ENCODE data around the gene RNF125. TPM values are rescaled to one million over a fixed set of nuclear protein-coding genes. Genes with fewer than 3 reads are reported as not detected.
"Not testable (repeated sequence)": the region's sequence is repeated elsewhere in the genome, so short reads cannot be mapped to it uniquely, and the experiment has no call there.

The RNF125 gene
- total RNA-seq, 3 donors from 2014 or later: 16.0 to 29.3 (median 16.8) TPM

DNA sequence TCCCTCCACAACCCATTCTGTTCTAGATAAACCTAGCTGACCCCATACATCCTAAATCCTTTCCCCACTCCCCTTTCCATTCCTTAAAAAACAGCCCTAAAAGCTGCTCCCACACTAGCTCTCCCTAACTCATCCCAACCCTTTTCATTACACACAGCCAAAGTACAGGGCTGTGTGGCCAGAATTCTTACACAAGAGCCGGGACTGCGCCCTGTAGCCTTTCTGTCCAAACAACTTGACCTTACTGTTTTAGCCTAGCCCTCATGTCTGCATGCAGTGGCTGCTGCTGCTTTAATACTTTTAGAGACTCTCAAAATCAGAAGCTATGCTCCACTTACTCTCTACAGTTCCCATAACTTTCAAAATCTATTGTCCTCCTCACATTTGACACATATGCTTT lies 14.8 kb upstream of the RNF125 start:
- H3K9me3 Mint-ChIP-seq; H3K27me3 Mint-ChIP-seq (ENCODE audit: low read depth); DNase-seq; H3K4me1 Mint-ChIP-seq (ENCODE audit: low read depth); ATAC-seq; H3K36me3 Mint-ChIP-seq (ENCODE audit: insufficient read depth); H3K4me3 Mint-ChIP-seq: not testable (repeated sequence)

DNA sequence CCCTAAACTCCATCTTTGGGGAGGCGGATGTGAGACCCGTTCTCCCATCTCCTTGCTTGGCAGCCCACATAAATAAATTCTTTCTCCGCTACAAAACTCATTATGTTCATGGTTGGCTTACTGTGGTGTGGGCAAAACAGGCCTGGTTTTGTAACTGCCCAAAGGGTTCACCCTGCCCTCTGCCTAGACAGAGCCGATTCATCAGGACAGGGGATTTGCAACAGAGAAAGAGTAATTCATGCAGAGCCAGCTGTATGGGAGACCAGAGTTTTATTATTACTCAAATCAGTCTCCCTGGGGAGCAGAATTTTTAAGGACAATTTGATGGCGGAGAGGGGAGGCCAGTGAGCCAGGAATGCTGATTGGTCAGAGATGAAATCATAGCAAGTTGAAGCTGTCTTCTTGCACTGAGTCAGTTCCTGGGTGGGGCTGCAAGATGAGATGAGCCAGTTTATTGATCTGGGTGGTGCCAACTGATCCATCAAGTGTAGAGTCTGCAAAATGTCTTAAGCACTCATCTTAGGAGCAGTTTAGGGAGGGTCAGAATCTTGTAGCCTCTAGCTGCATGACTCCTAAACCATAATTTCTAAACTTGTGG lies 8.4 kb upstream of the RNF125 start:
- Mint-ChIP-seq H3K27me3 (ENCODE audit: low read depth) (no peaks in the 10 kb centered on the region), H3K4me3 (no peak overlapping the region), H3K4me1 (ENCODE audit: low read depth) (peaks cover 10% of the 10 kb centered on the region), H3K36me3 (ENCODE audit: insufficient read depth) (no peaks in the 10 kb centered on the region), H3K9me3 (no peaks in the 10 kb centered on the region)
- ATAC-seq: no peak
- no peak for DNase-seq

DNA sequence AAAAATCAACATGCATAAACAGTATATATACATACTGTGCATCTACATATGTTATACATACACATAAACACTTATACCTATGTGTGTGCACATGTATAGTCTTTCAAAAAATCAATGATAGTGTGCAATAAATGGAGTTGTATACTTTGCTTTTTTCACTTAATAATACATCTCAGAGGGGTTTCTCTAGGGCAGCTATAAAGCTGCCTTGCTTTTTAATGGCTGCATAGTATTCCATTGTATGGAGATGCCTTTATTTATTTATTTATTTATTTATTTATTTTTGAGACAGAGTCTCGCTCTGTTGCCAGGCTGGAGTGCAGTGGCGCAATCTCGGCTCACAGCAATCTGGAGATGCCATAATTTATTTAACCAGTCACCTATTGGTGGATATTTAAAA lies 7.4 kb upstream of the RNF125 start:
- ATAC-seq (no peak), DNase-seq (no peak)
- H3K4me1 Mint-ChIP-seq (ENCODE audit: low read depth): peaks cover 16% of the 10 kb centered on the region
- H3K4me3 Mint-ChIP-seq: no peak overlapping the region
- H3K36me3 Mint-ChIP-seq (ENCODE audit: insufficient read depth): no peaks in the 10 kb centered on the region
- H3K9me3 Mint-ChIP-seq: no peaks in the 10 kb centered on the region
- H3K27me3 Mint-ChIP-seq (ENCODE audit: low read depth): no peaks in the 10 kb centered on the region

- H3K27me3 Mint-ChIP-seq (ENCODE audit: low read depth): no peaks in the 10 kb centered on the region
- peak overlapping the region; percentile 90 for H3K4me3 Mint-ChIP-seq
- ATAC-seq (peak; percentile 13 to 19), DNase-seq (peak; percentile 45)
- no peaks in the 10 kb centered on the region for H3K9me3 Mint-ChIP-seq
- peaks cover 3% of the 10 kb centered on the region for H3K36me3 Mint-ChIP-seq (ENCODE audit: insufficient read depth)
- H3K4me1 Mint-ChIP-seq (ENCODE audit: low read depth): peaks cover 58% of the 10 kb centered on the region
Measured at GRCh38 chr18:32019251-32019948, 775 bp downstream of the RNF125 start.

GRCh38 chr18:32019949-32020625 lies 1.5 kb downstream of the RNF125 start:
- H3K36me3 Mint-ChIP-seq (ENCODE audit: insufficient read depth); H3K27me3 Mint-ChIP-seq (ENCODE audit: low read depth); H3K9me3 Mint-ChIP-seq: not testable (repeated sequence)
- DNase-seq (peak; percentile 30), ATAC-seq (peak; percentile 36 to 50)
- H3K4me3 Mint-ChIP-seq: peak overlapping the region; percentile 90
- peaks cover 62% of the 10 kb centered on the region for H3K4me1 Mint-ChIP-seq (ENCODE audit: low read depth)

GRCh38 chr18:32021756-32022564 lies 3.3 kb downstream of the RNF125 start:
- ATAC-seq (no peak), DNase-seq (no peak)
- peak overlapping the region; percentile 25 for H3K4me3 Mint-ChIP-seq
- no peaks in the 10 kb centered on the region for H3K9me3 Mint-ChIP-seq
- H3K27me3 Mint-ChIP-seq (ENCODE audit: low read depth): no peaks in the 10 kb centered on the region
- H3K36me3 Mint-ChIP-seq (ENCODE audit: insufficient read depth): peaks cover 6% of the 10 kb centered on the region
- H3K4me1 Mint-ChIP-seq (ENCODE audit: low read depth): peaks cover 68% of the 10 kb centered on the region

DNA sequence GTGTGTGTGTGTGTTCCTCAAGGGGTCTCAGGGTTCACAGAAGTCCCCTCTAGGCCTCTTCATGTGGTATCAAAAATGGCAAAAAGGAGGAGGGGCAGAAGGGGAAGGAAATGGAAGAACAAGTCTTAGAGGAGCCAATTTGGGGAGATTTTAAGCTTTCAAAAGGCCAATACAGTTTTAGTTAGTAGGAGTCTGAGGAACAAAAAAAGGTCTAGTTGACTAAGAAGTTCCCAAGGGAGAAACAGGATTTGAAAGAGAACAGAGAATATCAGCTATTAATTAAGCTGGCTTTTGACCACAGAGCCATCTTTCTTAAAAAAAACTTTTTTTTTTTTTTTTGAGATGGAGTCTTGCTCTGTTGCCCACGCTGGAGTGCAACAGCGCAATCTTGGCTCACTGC lies 7.1 kb downstream of the RNF125 start:
- Mint-ChIP-seq H3K4me1 (ENCODE audit: low read depth) (peaks cover 78% of the 10 kb centered on the region), H3K36me3 (ENCODE audit: insufficient read depth) (peaks cover 13% of the 10 kb centered on the region), H3K27me3 (ENCODE audit: low read depth) (no peaks in the 10 kb centered on the region), H3K4me3 (peak overlapping the region; percentile 37), H3K9me3 (no peaks in the 10 kb centered on the region)
- ATAC-seq: no peak
- DNase-seq: no peak

- ATAC-seq (no peak), DNase-seq (no peak)
- Mint-ChIP-seq H3K4me3 (peak overlapping the region; percentile 49), H3K36me3 (ENCODE audit: insufficient read depth) (peaks cover 17% of the 10 kb centered on the region), H3K9me3 (no peaks in the 10 kb centered on the region), H3K27me3 (ENCODE audit: low read depth) (no peaks in the 10 kb centered on the region), H3K4me1 (ENCODE audit: low read depth) (peaks cover 76% of the 10 kb centered on the region)
Measured at GRCh38 chr18:32026491-32027086, 8.0 kb downstream of the RNF125 start.

DNA sequence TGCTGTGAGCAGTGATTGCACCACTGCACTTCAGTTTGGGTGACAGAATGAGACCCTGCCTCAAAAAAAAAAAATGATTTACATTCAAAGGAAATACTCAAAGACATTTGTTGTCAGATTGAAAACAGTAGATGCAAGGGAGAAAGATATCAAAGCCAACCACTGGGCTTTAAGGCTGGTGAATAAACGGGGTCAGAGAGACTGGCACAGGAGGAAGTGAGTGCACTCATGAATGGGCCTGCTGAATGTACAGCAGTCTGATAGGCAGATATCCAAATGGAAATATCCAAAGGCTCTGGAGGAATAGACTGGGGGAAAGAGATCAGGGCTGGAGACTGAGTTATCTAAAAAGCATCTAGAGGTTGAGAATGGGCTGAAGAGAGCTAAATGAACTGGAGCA lies 10.9 kb downstream of the RNF125 start:
- H3K27me3 Mint-ChIP-seq (ENCODE audit: low read depth): no peaks in the 10 kb centered on the region
- H3K36me3 Mint-ChIP-seq (ENCODE audit: insufficient read depth): peaks cover 27% of the 10 kb centered on the region
- no peak for ATAC-seq
- no peak for DNase-seq
- H3K4me3 Mint-ChIP-seq: no peak overlapping the region
- H3K4me1 Mint-ChIP-seq (ENCODE audit: low read depth): peaks cover 79% of the 10 kb centered on the region
- H3K9me3 Mint-ChIP-seq: no peaks in the 10 kb centered on the region

DNA sequence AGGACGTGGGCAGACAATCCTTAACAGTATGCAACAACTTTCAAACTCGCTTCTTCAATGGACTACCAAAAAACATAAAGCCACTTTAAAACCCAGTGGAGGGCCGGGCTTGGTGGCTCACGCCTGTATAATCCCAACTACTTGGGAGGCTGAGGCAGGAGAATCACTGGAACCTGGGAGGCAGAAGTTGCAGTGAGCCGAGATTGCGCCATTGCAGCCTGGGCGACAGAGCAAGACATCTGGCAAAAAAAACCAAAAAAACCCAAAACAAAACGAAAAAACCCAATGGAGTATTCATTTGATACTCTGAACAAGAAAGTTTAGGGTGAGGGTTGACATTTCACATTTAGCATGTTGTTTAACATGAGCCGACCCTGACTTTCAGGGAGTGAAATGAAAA lies 14.0 kb downstream of the RNF125 start:
- ATAC-seq: no peak
- DNase-seq: no peak
- peaks cover 31% of the 10 kb centered on the region for H3K36me3 Mint-ChIP-seq (ENCODE audit: insufficient read depth)
- peaks cover 78% of the 10 kb centered on the region for H3K4me1 Mint-ChIP-seq (ENCODE audit: low read depth)
- no peak overlapping the region for H3K4me3 Mint-ChIP-seq
- no peaks in the 10 kb centered on the region for H3K27me3 Mint-ChIP-seq (ENCODE audit: low read depth)
- H3K9me3 Mint-ChIP-seq: no peaks in the 10 kb centered on the region

- ATAC-seq (peak; percentile 50 to 58), DNase-seq (no peak)
- Mint-ChIP-seq H3K27me3 (ENCODE audit: low read depth) (no peaks in the 10 kb centered on the region), H3K4me3 (no peak overlapping the region), H3K36me3 (ENCODE audit: insufficient read depth) (peaks cover 25% of the 10 kb centered on the region), H3K4me1 (ENCODE audit: low read depth) (peaks cover 77% of the 10 kb centered on the region), H3K9me3 (no peaks in the 10 kb centered on the region)
Measured at GRCh38 chr18:32036506-32037180, 18.0 kb downstream of the RNF125 start.

DNA sequence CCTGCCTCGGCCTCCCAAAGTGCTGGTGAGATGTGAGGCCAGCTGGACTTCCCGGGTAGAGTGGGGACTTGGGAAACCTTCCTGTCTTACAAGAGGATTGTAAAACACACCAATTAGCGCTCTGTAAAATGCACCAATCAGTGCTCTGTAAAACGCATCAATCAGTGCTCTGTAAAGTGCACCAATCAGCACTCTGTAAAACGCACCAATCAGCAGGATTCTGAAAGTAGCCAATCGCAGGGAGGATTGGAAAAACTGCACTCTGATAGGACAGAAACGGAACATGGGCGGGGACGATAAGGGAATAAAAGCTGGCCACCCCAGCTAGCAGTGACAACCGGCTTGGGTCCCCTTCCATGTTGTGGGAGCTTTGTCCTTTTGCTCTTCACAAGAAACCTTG lies 19.0 kb downstream of the RNF125 start:
- no peak for DNase-seq
- no peak for ATAC-seq
- peaks cover 26% of the 10 kb centered on the region for H3K36me3 Mint-ChIP-seq (ENCODE audit: insufficient read depth)
- no peak overlapping the region for H3K4me3 Mint-ChIP-seq
- H3K27me3 Mint-ChIP-seq (ENCODE audit: low read depth): no peaks in the 10 kb centered on the region
- no peaks in the 10 kb centered on the region for H3K9me3 Mint-ChIP-seq
- H3K4me1 Mint-ChIP-seq (ENCODE audit: low read depth): peaks cover 81% of the 10 kb centered on the region

- no peaks in the 10 kb centered on the region for H3K9me3 Mint-ChIP-seq
- peaks cover 59% of the 10 kb centered on the region for H3K4me1 Mint-ChIP-seq (ENCODE audit: low read depth)
- H3K4me3 Mint-ChIP-seq: peak overlapping the region; percentile 54
- H3K27me3 Mint-ChIP-seq (ENCODE audit: low read depth): no peaks in the 10 kb centered on the region
- DNase-seq (peak; percentile 22), ATAC-seq (peak; percentile 79 to 86)
- H3K36me3 Mint-ChIP-seq (ENCODE audit: insufficient read depth): peaks cover 18% of the 10 kb centered on the region
Measured at GRCh38 chr18:32040936-32041335, 22.3 kb downstream of the RNF125 start.
